Nephron progenitor cell (in vitro differentiated cells): Measurements from ENCODE around the gene TPR.
"Not testable (repeated sequence)": the region's sequence is repeated elsewhere in the genome, so short reads cannot be mapped to it uniquely, and the experiment has no call there.

Experiments
- DNase-seq: peaks from one replicate; pipeline ENCODE4 v3.0.0; 2021
- H3K27ac Mint-ChIP-seq: 2 replicates; pipeline ENCODE4 v1.8.0; 2021; ENCODE audit warnings: mild to moderate bottlenecking, moderate library complexity, mixed read lengths
- H3K27me3 Mint-ChIP-seq: 2 replicates; pipeline ENCODE4 v1.8.0; 2021; ENCODE audit warnings: mild to moderate bottlenecking, low read depth, mixed read lengths; ENCODE audit not compliant: poor library complexity
- H3K36me3 Mint-ChIP-seq: 2 replicates; pipeline ENCODE4 v1.8.0; 2021; ENCODE audit warnings: low read depth, mixed read lengths
- H3K4me1 Mint-ChIP-seq: 2 replicates; pipeline ENCODE4 v1.8.0; 2021; ENCODE audit warnings: mixed read lengths
- H3K4me3 Mint-ChIP-seq: 2 replicates; pipeline ENCODE4 v1.8.0; 2021; ENCODE audit warnings: mild to moderate bottlenecking, moderate library complexity, mixed read lengths
- H3K9me3 Mint-ChIP-seq: 2 replicates; pipeline ENCODE4 v1.8.0; 2021; ENCODE audit warnings: mild to moderate bottlenecking, moderate library complexity, mixed read lengths
- CTCF ChIP-seq: fragments of 200-600 bp; sonication (generic); IDR thresholded peaks from 2 replicates; pipeline ENCODE4 v1.5.0; 2021; ENCODE audit warnings: antibody characterized with exemption

Gene TPR

GRCh38 chr1:186413319-186413718 is 38.3 kb upstream of the TPR start:
- DNase-seq, result no peak
- Mint-ChIP-seq H3K4me3 (no peak overlapping the region), H3K36me3 (peaks cover 32% of the 10 kb centered on the region), H3K4me1 (no peaks in the 10 kb centered on the region), H3K9me3 (no peaks in the 10 kb centered on the region), H3K27ac (no peak overlapping the region), H3K27me3 (no peaks in the 10 kb centered on the region)
- TF ChIP-seq CTCF, result no peak

DNA sequence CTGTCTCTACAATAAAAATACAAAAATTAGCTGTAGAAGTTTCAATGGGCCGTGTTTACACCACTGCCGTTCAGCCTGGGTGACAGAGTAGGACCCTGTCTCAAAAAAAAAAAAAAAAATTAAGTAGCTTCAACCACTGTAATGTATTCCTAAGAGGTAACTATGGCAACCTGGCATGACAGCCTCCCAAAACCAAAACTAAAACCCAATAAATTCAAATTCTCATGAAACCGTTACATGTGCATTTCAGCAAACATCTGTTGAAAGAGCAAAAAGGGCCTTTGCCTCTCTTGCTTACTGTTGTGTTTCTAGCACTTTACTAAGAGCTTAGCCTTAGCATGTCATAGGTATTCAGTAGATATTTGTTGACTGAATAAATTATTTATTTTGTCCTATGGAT is 34.0 kb upstream of the TPR start:
- no peak for TF ChIP-seq CTCF
- Mint-ChIP-seq H3K9me3 (no peaks in the 10 kb centered on the region), H3K4me1 (no peaks in the 10 kb centered on the region), H3K36me3 (peaks cover 36% of the 10 kb centered on the region), H3K27me3 (no peaks in the 10 kb centered on the region), H3K27ac (no peak overlapping the region), H3K4me3 (no peak overlapping the region)
- no peak for DNase-seq

DNA sequence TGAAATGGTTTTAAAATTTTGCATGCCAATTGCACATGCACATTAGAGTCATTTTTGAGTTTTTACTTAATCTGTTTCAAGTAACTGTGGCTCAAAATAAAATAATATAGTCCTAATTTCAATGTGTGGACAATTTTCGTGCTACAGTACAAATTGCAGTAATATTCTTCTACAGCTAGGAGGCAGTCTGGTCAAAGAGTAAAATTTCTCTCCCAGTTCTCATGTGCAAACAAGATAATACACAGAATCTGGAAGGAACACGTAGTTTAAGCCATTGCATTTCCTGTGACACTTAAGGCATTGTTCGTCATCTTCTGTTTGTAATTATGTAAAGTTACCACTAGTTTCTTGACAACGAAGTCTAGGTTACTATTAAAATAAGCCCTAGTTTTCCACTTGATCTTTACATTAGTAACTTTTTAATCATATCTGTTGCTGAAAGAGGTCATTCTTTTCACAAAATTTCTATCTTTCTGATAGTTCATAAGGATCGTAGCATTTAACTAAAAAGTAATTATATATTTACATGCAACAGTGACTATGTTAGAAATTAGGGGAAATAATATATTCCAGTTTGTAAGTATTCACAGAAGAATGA is 29.5 kb upstream of the TPR start:
- H3K9me3 Mint-ChIP-seq, result no peaks in the 10 kb centered on the region
- no peak overlapping the region for H3K4me3 Mint-ChIP-seq
- H3K27ac Mint-ChIP-seq, result no peak overlapping the region
- no peaks in the 10 kb centered on the region for H3K4me1 Mint-ChIP-seq
- no peaks in the 10 kb centered on the region for H3K27me3 Mint-ChIP-seq
- H3K36me3 Mint-ChIP-seq, result peaks cover 44% of the 10 kb centered on the region
- DNase-seq, result no peak
- peak; percentile 70 for TF ChIP-seq CTCF

GRCh38 chr1:186403632-186404031 is 28.6 kb upstream of the TPR start:
- no peaks in the 10 kb centered on the region for H3K4me1 Mint-ChIP-seq
- DNase-seq, result no peak
- H3K36me3 Mint-ChIP-seq, result peaks cover 54% of the 10 kb centered on the region
- no peaks in the 10 kb centered on the region for H3K27me3 Mint-ChIP-seq
- H3K27ac Mint-ChIP-seq, result no peak overlapping the region
- no peaks in the 10 kb centered on the region for H3K9me3 Mint-ChIP-seq
- H3K4me3 Mint-ChIP-seq, result no peak overlapping the region
- no peak for TF ChIP-seq CTCF

DNA sequence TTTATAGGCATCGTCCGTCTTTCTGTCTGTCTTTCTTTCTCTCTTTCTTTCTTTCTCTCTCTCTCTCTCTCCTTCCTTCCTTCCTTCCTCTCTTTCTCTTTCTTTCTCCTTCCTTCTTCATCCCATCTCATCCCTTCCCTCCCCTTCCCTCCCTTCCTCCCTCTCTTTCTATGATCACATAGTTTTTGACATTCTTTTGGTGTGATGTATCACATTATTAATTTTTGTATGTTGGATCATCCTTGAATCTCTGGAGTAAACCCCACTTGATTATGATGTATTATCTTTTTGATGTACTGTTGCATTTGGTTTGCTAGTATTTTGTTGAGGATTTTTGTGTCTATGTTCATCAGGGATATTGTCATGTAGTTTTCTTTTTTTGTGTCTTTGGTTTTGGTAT is 26.4 kb upstream of the TPR start:
- not testable (repeated sequence) for H3K4me3 Mint-ChIP-seq, DNase-seq, H3K9me3 Mint-ChIP-seq, H3K27me3 Mint-ChIP-seq, H3K4me1 Mint-ChIP-seq, H3K27ac Mint-ChIP-seq
- H3K36me3 Mint-ChIP-seq, result peaks cover 39% of the 10 kb centered on the region

DNA sequence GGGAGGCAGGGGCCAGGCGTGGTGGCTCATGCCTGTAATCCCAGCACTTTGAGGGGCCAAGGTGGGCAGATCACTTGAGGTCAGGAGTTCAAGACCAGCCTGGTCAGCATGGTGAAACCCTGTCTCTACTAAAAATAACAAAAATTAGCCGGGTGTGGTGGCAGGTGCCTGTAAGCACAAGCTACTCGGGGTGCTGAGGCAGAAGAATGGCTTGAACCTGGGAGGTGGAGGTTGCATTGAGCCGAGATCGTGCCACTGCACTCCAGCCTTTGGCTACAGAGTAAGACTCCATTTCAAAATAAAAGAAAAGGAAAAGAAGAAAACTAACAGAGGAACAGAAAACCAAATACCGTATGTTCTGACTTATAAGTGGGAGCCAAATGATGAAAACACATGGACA is 17.7 kb upstream of the TPR start:
- not testable (repeated sequence) for H3K4me3 Mint-ChIP-seq, H3K27me3 Mint-ChIP-seq, H3K4me1 Mint-ChIP-seq, H3K27ac Mint-ChIP-seq, H3K9me3 Mint-ChIP-seq, DNase-seq
- peaks cover 43% of the 10 kb centered on the region for H3K36me3 Mint-ChIP-seq

- Mint-ChIP-seq H3K4me3 (no peak overlapping the region), H3K36me3 (peaks cover 49% of the 10 kb centered on the region)
Observed at GRCh38 chr1:186391841-186392240, 16.8 kb upstream of the TPR start.

More at GRCh38 chr1:186391841-186392240, 16.8 kb upstream of the TPR start:
- no peak overlapping the region for H3K27ac Mint-ChIP-seq
- no peak for TF ChIP-seq CTCF
- DNase-seq, result no peak
- H3K4me1 Mint-ChIP-seq, result no peaks in the 10 kb centered on the region
- H3K27me3 Mint-ChIP-seq, result no peaks in the 10 kb centered on the region
- no peaks in the 10 kb centered on the region for H3K9me3 Mint-ChIP-seq
